DND-41 (cell line): Measurements from ENCODE around the gene GBE1.

Experiments used
- ATAC-seq: fragments of 200-7000 bp; cut with Tn5 transposase; 3 replicates; pipeline ENCODE4 v1.9.1; 2021; ENCODE audit warnings: low read depth; ENCODE audit not compliant: insufficient read depth
- DNase-seq: peaks from one replicate; pipeline ENCODE4 v3.0.0-alpha.2; 2020
- H2AFZ ChIP-seq: 2 replicates; pipeline ENCODE4 v1.6.0; 2012; ENCODE audit warnings: low read depth, low read length
- H3K27ac ChIP-seq: 2 replicates; pipeline ENCODE4 v1.5.1; 2012; ENCODE audit warnings: low read length, inconsistent platforms
- H3K27me3 ChIP-seq: fragments of 200-600 bp; sonication (generic); 2 replicates; pipeline ENCODE4 v1.6.0; 2012; ENCODE audit warnings: low read length, mild to moderate bottlenecking, inconsistent platforms; ENCODE audit not compliant: insufficient read depth, poor library complexity
- H3K36me3 ChIP-seq: 2 replicates; pipeline ENCODE4 v1.5.1; 2012; ENCODE audit warnings: low read length, inconsistent platforms; ENCODE audit not compliant: insufficient read depth
- H3K4me1 ChIP-seq: 2 replicates; pipeline ENCODE4 v1.5.1; 2012; ENCODE audit warnings: mild to moderate bottlenecking, low read length; ENCODE audit not compliant: insufficient read depth
- H3K4me2 ChIP-seq: 2 replicates; pipeline ENCODE4 v1.6.0; 2012; ENCODE audit warnings: mild to moderate bottlenecking, moderate library complexity, low read length, inconsistent platforms; ENCODE audit not compliant: insufficient read depth
- H3K4me3 ChIP-seq, 2 experiments: fragments of 200-600 bp in 1 of 2; shearing (Covaris generic) in 1 of 2; 2 replicates each; pipeline ENCODE4 v1.5.1; 2012 to 2016; ENCODE audit warnings: inconsistent platforms in 2 of 2, low read length in 2 of 2, mild to moderate bottlenecking in 2 of 2, low read depth in 1 of 2, moderate library complexity in 1 of 2
- H3K79me2 ChIP-seq: 2 replicates; pipeline ENCODE4 v1.6.0; 2012; ENCODE audit warnings: low read length, inconsistent platforms; ENCODE audit not compliant: insufficient read depth
- H3K9ac ChIP-seq: 2 replicates; pipeline ENCODE4 v1.6.0; 2012; ENCODE audit warnings: low read depth, mild to moderate bottlenecking, inconsistent platforms, low read length, moderate library complexity
- H3K9me3 ChIP-seq: 2 replicates; pipeline ENCODE4 v1.5.1; 2012; ENCODE audit warnings: low read length, moderate library complexity, mild to moderate bottlenecking, inconsistent platforms; ENCODE audit not compliant: insufficient read depth, severe bottlenecking
- H4K20me1 ChIP-seq: 2 replicates; pipeline ENCODE4 v1.6.0; 2012; ENCODE audit warnings: low read length; ENCODE audit not compliant: insufficient read depth
- CTCF ChIP-seq: IDR thresholded peaks from 2 replicates; pipeline ENCODE4 v1.5.1; 2012; ENCODE audit warnings: borderline replicate concordance, low read length, moderate library complexity, mild to moderate bottlenecking; ENCODE audit not compliant: poor library complexity, severe bottlenecking; ENCODE audit errors: extremely low read depth
- EZH2 ChIP-seq: IDR thresholded peaks from 3 replicates; pipeline ENCODE4 v1.6.1; 2012; ENCODE audit warnings: borderline replicate concordance, low read depth, mild to moderate bottlenecking, moderate library complexity, low read length, inconsistent platforms; ENCODE audit not compliant: severe bottlenecking

Gene GBE1

GRCh38 chr3:81516042-81516441 lies 245.4 kb downstream of the GBE1 start:
- no peaks in the 10 kb centered on the region for H3K27me3 ChIP-seq
- ATAC-seq: no peak
- H3K9me3 ChIP-seq: no peaks in the 10 kb centered on the region
- H3K36me3 ChIP-seq: peaks cover 20% of the 10 kb centered on the region
- no peak overlapping the region for H3K4me3 ChIP-seq
- H3K9ac ChIP-seq: no peak overlapping the region
- H2AFZ ChIP-seq: no peak overlapping the region
- H3K4me2 ChIP-seq: no peak overlapping the region
- H3K79me2 ChIP-seq: no peaks in the 10 kb centered on the region
- no peak for DNase-seq
- no peaks in the 10 kb centered on the region for H4K20me1 ChIP-seq
- no peak for TF ChIP-seq CTCF
- no peak for TF ChIP-seq EZH2
- H3K27ac ChIP-seq: no peak overlapping the region
- no peaks in the 10 kb centered on the region for H3K4me1 ChIP-seq

- DNase-seq (no peak), ATAC-seq (no peak)
- H3K9ac ChIP-seq: no peak overlapping the region
- no peak for TF ChIP-seq CTCF
- TF ChIP-seq EZH2: no peak
- H4K20me1 ChIP-seq: no peaks in the 10 kb centered on the region
- peaks cover 12% of the 10 kb centered on the region; the same call in 1 of the 2 replicates for H3K36me3 ChIP-seq
- no peaks in the 10 kb centered on the region for H3K79me2 ChIP-seq
- H3K4me3 ChIP-seq: no peak overlapping the region
- H2AFZ ChIP-seq: no peak overlapping the region
- no peak overlapping the region for H3K27ac ChIP-seq
- no peaks in the 10 kb centered on the region for H3K27me3 ChIP-seq
- H3K9me3 ChIP-seq: no peaks in the 10 kb centered on the region
- no peaks in the 10 kb centered on the region for H3K4me1 ChIP-seq
- no peak overlapping the region for H3K4me2 ChIP-seq
These were observed 247.9 kb downstream of the GBE1 start for GRCh38 chr3:81513591-81513990.

GRCh38 chr3:81503026-81503425 lies 258.4 kb downstream of the GBE1 start:
- Histone ChIP-seq H3K27ac (no peak overlapping the region), H4K20me1 (no peaks in the 10 kb centered on the region), H3K9me3 (no peaks in the 10 kb centered on the region), H3K4me1 (no peaks in the 10 kb centered on the region), H3K9ac (no peak overlapping the region), H3K79me2 (no peaks in the 10 kb centered on the region), H3K4me2 (no peak overlapping the region), H3K36me3 (peaks cover 55% of the 10 kb centered on the region), H2AFZ (no peak overlapping the region), H3K27me3 (no peaks in the 10 kb centered on the region), H3K4me3 (no peak overlapping the region)
- DNase-seq (no peak), ATAC-seq (no peak)
- TF ChIP-seq CTCF (no peak), EZH2 (no peak)

GRCh38 chr3:81502236-81502635 lies 259.2 kb downstream of the GBE1 start:
- Histone ChIP-seq H3K9me3 (no peaks in the 10 kb centered on the region), H3K4me1 (no peaks in the 10 kb centered on the region), H3K36me3 (peaks cover 62% of the 10 kb centered on the region), H3K79me2 (no peaks in the 10 kb centered on the region), H3K4me3 (no peak overlapping the region), H3K4me2 (no peak overlapping the region), H3K27ac (no peak overlapping the region), H3K27me3 (no peaks in the 10 kb centered on the region), H2AFZ (no peak overlapping the region), H4K20me1 (no peaks in the 10 kb centered on the region), H3K9ac (no peak overlapping the region)
- no peak for TF ChIP-seq EZH2
- TF ChIP-seq CTCF: no peak
- ATAC-seq (no peak), DNase-seq (no peak)
